K562 (cell line): Measurements from ENCODE around the gene NRXN2. TPM values are rescaled to one million over a fixed set of nuclear protein-coding genes. Genes with fewer than 3 reads are reported as not detected.
A peak's percentile ranks its signal among the peaks of the same experiment; 100 is the strongest.

Experiments used
- ATAC-seq: fragments of 200-7000 bp; cut with Tn5 transposase; 3 replicates; pipeline ENCODE4 v1.9.1; 2020; ENCODE audit warnings: moderate library complexity
- BruUV-seq: library from RNA; stranded (reverse); fragments of 400-500 nt; replicated peaks from 2 replicates; lab custom pipeline; 2021; lab: Mats Ljungman, UMichigan
- CTCF ChIA-PET: fragments of 300-600 bp; formaldehyde crosslinking; extraction: SDS; loops from one replicate; lab custom pipeline; 2021; ENCODE audit warnings: low intra/inter-chr PET ratio; lab: Yijun Ruan, JAX
- POLR2A ChIA-PET: fragments of 300-600, 350-650 bp; sonication (Branson Sonifier 250); formaldehyde crosslinking; extraction: SDS; loops from one replicate; lab custom pipeline; 2021; ENCODE audit warnings: antibody characterized with exemption, inconsistent platforms; lab: Yijun Ruan, JAX
- DNase-seq, 4 experiments: peaks; one replicate each; pipeline versions ENCODE4 v3.0.0 to v3.0.0-alpha.2; 2011 to 2018; ENCODE audit warnings: low spot score in 3 of 4, mixed read lengths in 3 of 4; ENCODE audit errors: extremely low read depth in 1 of 4
- FAIRE-seq: peaks from 2 replicates; lab custom pipeline; 2011; peaks lifted over from hg19 to GRCh38; lab: Jason Lieb, UNC
- H2AFZ ChIP-seq: 2 replicates; pipeline ENCODE4 v1.6.0; 2011; ENCODE audit warnings: low read depth, low read length, control low read depth, inconsistent platforms
- H3K27ac ChIP-seq: fragments of 200-600 bp; 3 replicates; pipeline ENCODE4 v1.8.0; 2011; ENCODE audit warnings: low read depth, mild to moderate bottlenecking, control low read depth, inconsistent platforms, low read length, moderate library complexity, mixed read lengths; ENCODE audit errors: extremely low read depth
- H3K27me3 ChIP-seq, 2 experiments: fragments of 300-600 bp in 1 of 2; 2 replicates in 1 of 2; 3 replicates in 1 of 2; pipeline versions ENCODE4 v1.6.0 to v1.8.0; 2011; ENCODE audit warnings: inconsistent platforms in 2 of 2, low read length in 2 of 2, mild to moderate bottlenecking in 1 of 2, mixed read lengths in 1 of 2, moderate library complexity in 1 of 2; ENCODE audit not compliant: control insufficient read depth in 2 of 2, insufficient read depth in 2 of 2
- H3K36me3 ChIP-seq: fragments of 300-600 bp; 3 replicates; pipeline ENCODE4 v1.8.0; 2011; ENCODE audit warnings: mild to moderate bottlenecking, low read length, inconsistent platforms; ENCODE audit not compliant: control insufficient read depth, insufficient read depth
- H3K4me1 ChIP-seq, 2 experiments: fragments of 200-600 bp in 1 of 2; replicated peaks in 1 of 2; 2 replicates in 1 of 2; 3 replicates in 1 of 2; pipeline versions ENCODE4 v1.5.1 to v1.8.0; 2011; ENCODE audit warnings: inconsistent platforms in 2 of 2, low read length in 2 of 2, mild to moderate bottlenecking in 1 of 2, mixed read lengths in 1 of 2, moderate library complexity in 1 of 2; ENCODE audit not compliant: control insufficient read depth in 2 of 2, insufficient read depth in 2 of 2
- H3K4me2 ChIP-seq: 2 replicates; pipeline ENCODE4 v1.6.1; 2011; ENCODE audit warnings: low read length, control low read depth, inconsistent platforms, mixed read lengths; ENCODE audit not compliant: insufficient read depth
- H3K4me3 ChIP-seq: fragments of 200-600 bp; sonication (generic), shearing (Covaris generic); 2 replicates; pipeline ENCODE4 v1.5.1; 2016; ENCODE audit warnings: control low read depth, inconsistent platforms
- H3K79me2 ChIP-seq: fragments of 200-600 bp; 3 replicates; pipeline ENCODE4 v1.8.0; 2011; ENCODE audit warnings: low read length, inconsistent platforms; ENCODE audit not compliant: control insufficient read depth, insufficient read depth
- H3K9ac ChIP-seq, 2 experiments: 2 replicates each; pipeline versions ENCODE4 v1.6.0 to v1.6.1; 2011; ENCODE audit warnings: low read depth in 2 of 2, low read length in 2 of 2, control low read depth in 1 of 2, inconsistent platforms in 1 of 2, mild to moderate bottlenecking in 1 of 2, mixed read lengths in 1 of 2; ENCODE audit not compliant: insufficient read depth in 1 of 2
- H3K9me1 ChIP-seq: one replicate; pipeline ENCODE4 v1.6.0; 2011; ENCODE audit warnings: inconsistent platforms, mild to moderate bottlenecking, low read length, moderate library complexity; ENCODE audit not compliant: control insufficient read depth, insufficient read depth
- H3K9me3 ChIP-seq: replicated peaks from 2 replicates; pipeline ENCODE4 v1.5.1; 2011; ENCODE audit warnings: low read depth, low read length, inconsistent platforms; ENCODE audit not compliant: control insufficient read depth, insufficient read depth
- H4K20me1 ChIP-seq: replicated peaks from 2 replicates; pipeline ENCODE4 v1.6.1; 2011; ENCODE audit warnings: low read length, inconsistent platforms, mixed read lengths; ENCODE audit not compliant: control insufficient read depth, insufficient read depth
- BCOR ChIP-seq: fragments of 450-650 bp; IDR thresholded peaks from 2 replicates; pipeline ENCODE4 v1.6.1; 2016
- BHLHE40 ChIP-seq: IDR thresholded peaks from 2 replicates; pipeline ENCODE4 v1.6.1; 2011; ENCODE audit warnings: low read length, improper control_type of control experiment
- CXXC5 ChIP-seq: fragments of 250-450 bp; sonication (Bioruptor Pico); IDR thresholded peaks from 2 replicates; pipeline ENCODE4 v1.8.0; 2022; ENCODE audit warnings: inconsistent platforms, mild to moderate bottlenecking, moderate library complexity
- ESRRA ChIP-seq: fragments of 450-650 bp; IDR thresholded peaks from 2 replicates; pipeline ENCODE4 v1.6.1; 2014; ENCODE audit warnings: low read depth, mild to moderate bottlenecking, moderate library complexity, borderline replicate concordance
- HDAC2 ChIP-seq: fragments of 450-650 bp; IDR thresholded peaks from 2 replicates; pipeline ENCODE4 v1.6.1; 2016; ENCODE audit warnings: mild to moderate bottlenecking
- HSF4 ChIP-seq: fragments of 250-450 bp; sonication (Bioruptor Pico); IDR thresholded peaks from 2 replicates; pipeline ENCODE4 v2.1.2; 2022; ENCODE audit warnings: mild to moderate bottlenecking, moderate library complexity, borderline replicate concordance
- PHF20 ChIP-seq: fragments of 450-650 bp; IDR thresholded peaks from 2 replicates; pipeline ENCODE4 v1.6.1; 2018; ENCODE audit not compliant: partially characterized antibody
- SMAD4 ChIP-seq: fragments of 250-450 bp; sonication (Bioruptor Pico); conservative IDR thresholded peaks from 2 replicates; pipeline ENCODE4 v1.8.0; 2021; ENCODE audit warnings: inconsistent platforms, mild to moderate bottlenecking, moderate library complexity
- STAT5B ChIP-seq: fragments of 250-450 bp; sonication (Bioruptor Pico); IDR thresholded peaks from 2 replicates; pipeline ENCODE4 v1.8.0; 2021; ENCODE audit warnings: mild to moderate bottlenecking, inconsistent platforms
- TAF15 ChIP-seq: fragments of 200-400 bp; formaldehyde crosslinking; IDR thresholded peaks from 2 replicates; pipeline ENCODE4 v1.6.1; 2017; ENCODE audit warnings: mild to moderate bottlenecking, low read depth, low read length, moderate library complexity
- ZNF212 ChIP-seq: fragments of 450-650 bp; formaldehyde crosslinking; IDR thresholded peaks from 2 replicates; pipeline ENCODE4 v1.4.0; 2020; ENCODE audit warnings: mild to moderate bottlenecking
- ZSCAN32 ChIP-seq: fragments of 450-650 bp; formaldehyde crosslinking; IDR thresholded peaks from 2 replicates; pipeline ENCODE4 v1.4.0; 2020; ENCODE audit warnings: mild to moderate bottlenecking, moderate library complexity
- WGBS: fragments of 100-300 bp; shearing (Covaris generic); methylation state at CpG from one replicate; pipeline ENCODE4 v1.1.6; 2016; ENCODE audit warnings: low coverage, mixed read lengths; ENCODE audit not compliant: insufficient coverage; ENCODE audit errors: missing lambda C conversion rate; 5-methylcytosine and 5-hydroxymethylcytosine counted together
- in situ Hi-C: fragments of 300-500 bp; cut with MboI; formaldehyde crosslinking; loops from 4 replicates; pipeline ENCODE4 v1.15.0; 2018; ENCODE audit warnings: inconsistent platforms, mixed read lengths
- intact Hi-C: fragments of 100-400 bp; cut with micrococcal nuclease; formaldehyde crosslinking; loops from 2 replicates; pipeline ENCODE4 v1.14.2; 2022
- polyA plus RNA-seq, 8 experiments: library from polyadenylated mRNA; depleted of rRNA in 4 of 8; stranded (reverse) in 5 of 8; unstranded in 3 of 8; fragments of >200 nt; fragmentation: Nextera tagmentation in 2 of 8; fragmentation: Illumina TruSeq in 1 of 8; extraction: Ambion mirVana in 2 of 8; extraction: Trizol in 1 of 8; gene quantifications; 2 replicates each; pipeline versions ENCODE4 v1.2.1 to v1.2.3, GENCODE V29; 2011 to 2014; ENCODE audit warnings: inconsistent platforms in 1 of 8, missing spikeins in 1 of 8
- total RNA-seq, 7 experiments: library from RNA; depleted of rRNA in 6 of 7; stranded (reverse); fragments of >200 nt in 6 of 7; fragmentation: Illumina TruSeq in 2 of 7; extraction: Trizol in 2 of 7; gene quantifications; 2 replicates each; pipeline versions ENCODE4 v1.2.1 to v1.2.3, GENCODE V29; 2011 to 2021; ENCODE audit warnings: low replicate concordance in 1 of 7
- TF ChIP-seq, protein P1 (sequence below), 3 experiments: fragments of 200-800 bp in 1 of 3; fragments of 250-450 bp in 1 of 3; fragments of 450-650 bp in 1 of 3; sonication (Bioruptor Pico) in 1 of 3; sonication (Bioruptor generic) in 1 of 3; formaldehyde crosslinking in 1 of 3; IDR thresholded peaks; 2 replicates each; pipeline versions ENCODE4 v1.6.1 to v1.8.0; 2016 to 2022; ENCODE audit warnings: mild to moderate bottlenecking in 2 of 3, missing genetic modification characterization in 2 of 3, missing compliant biosample characterization in 1 of 3, moderate library complexity in 1 of 3
- TF ChIP-seq, protein P2 (sequence below): sonication (generic); formaldehyde crosslinking; IDR thresholded peaks from 2 replicates; pipeline ENCODE4 v1.8.0; 2022; ENCODE audit warnings: mild to moderate bottlenecking, missing genetic modification reagents
- TF ChIP-seq, protein P3 (sequence below): fragments of 450-650 bp; formaldehyde crosslinking; IDR thresholded peaks from 2 replicates; pipeline ENCODE4 v1.4.0; 2020; ENCODE audit warnings: mild to moderate bottlenecking, moderate library complexity

Gene NRXN2
- total and polyA plus RNA-seq, 9 of the 15 experiments (the other 6 are each of a cell fraction or from before 2014, with no cell fraction given) = 0.07 to 0.47 (median 0.15) TPM; not detected in 4

DNA sequence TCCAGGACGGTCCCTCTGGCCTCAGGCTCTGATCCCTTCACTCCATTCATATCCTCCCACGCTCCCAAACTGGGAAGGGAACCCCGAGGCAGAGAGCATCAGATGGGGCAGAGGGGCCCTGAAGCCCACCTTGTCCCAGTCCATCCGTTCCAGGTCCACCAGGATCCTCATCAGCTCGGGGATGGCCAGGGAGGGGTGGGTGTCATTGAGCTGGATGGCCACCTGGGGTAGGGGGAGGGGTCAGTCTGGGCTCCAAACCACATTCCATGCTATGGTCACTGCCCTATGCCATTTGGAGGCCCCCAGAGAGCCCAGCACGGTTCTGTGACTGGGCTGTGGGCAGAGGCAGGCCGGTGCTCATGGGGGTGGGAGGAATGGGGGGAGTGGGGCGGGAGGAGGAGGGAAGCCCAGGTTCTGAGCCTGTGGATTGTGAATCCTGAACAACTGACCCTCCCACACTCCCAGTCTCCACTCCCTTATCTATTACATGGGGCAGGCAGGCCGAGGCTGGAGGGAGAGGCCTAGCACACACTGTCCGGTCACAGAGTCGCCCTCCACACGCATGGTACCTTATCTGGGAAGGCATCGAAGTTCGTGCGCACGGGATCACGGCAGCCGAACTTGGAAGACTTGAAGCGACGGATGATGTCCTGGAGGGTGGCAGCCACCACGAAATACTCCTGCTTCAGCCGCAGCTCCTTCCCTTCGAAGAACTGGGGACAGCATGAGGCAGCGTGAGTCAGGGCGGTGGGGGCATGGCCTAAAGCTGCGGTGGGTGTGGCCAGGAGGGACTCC, 31.3 kb upstream of the NRXN2 start:
- DNase-seq (peak; percentile 79 to 82 (median 80)), FAIRE-seq (peak; percentile 87)
- no peak for TF ChIP-seq ZSCAN32 (CRISPR knock-in tag)
- no peak for TF ChIP-seq TAF15
- no peak for TF ChIP-seq HSF4 (CRISPR knock-in tag)
- no peak for TF ChIP-seq ZNF212 (CRISPR knock-in tag)
- peak; percentile 73; the same call in 1 of the 2 replicates for TF ChIP-seq HDAC2
- peak; percentile 46 for TF ChIP-seq PHF20
- TF ChIP-seq, protein P1, sequence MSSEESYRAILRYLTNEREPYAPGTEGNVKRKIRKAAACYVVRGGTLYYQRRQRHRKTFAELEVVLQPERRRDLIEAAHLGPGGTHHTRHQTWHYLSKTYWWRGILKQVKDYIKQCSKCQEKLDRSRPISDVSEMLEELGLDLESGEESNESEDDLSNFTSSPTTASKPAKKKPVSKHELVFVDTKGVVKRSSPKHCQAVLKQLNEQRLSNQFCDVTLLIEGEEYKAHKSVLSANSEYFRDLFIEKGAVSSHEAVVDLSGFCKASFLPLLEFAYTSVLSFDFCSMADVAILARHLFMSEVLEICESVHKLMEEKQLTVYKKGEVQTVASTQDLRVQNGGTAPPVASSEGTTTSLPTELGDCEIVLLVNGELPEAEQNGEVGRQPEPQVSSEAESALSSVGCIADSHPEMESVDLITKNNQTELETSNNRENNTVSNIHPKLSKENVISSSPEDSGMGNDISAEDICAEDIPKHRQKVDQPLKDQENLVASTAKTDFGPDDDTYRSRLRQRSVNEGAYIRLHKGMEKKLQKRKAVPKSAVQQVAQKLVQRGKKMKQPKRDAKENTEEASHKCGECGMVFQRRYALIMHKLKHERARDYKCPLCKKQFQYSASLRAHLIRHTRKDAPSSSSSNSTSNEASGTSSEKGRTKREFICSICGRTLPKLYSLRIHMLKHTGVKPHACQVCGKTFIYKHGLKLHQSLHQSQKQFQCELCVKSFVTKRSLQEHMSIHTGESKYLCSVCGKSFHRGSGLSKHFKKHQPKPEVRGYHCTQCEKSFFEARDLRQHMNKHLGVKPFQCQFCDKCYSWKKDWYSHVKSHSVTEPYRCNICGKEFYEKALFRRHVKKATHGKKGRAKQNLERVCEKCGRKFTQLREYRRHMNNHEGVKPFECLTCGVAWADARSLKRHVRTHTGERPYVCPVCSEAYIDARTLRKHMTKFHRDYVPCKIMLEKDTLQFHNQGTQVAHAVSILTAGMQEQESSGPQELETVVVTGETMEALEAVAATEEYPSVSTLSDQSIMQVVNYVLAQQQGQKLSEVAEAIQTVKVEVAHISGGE (CRISPR knock-in tag; IDR thresholded peaks at IDR 0.05) = no peak
- peak; percentile 93 for TF ChIP-seq BHLHE40
- no peak for TF ChIP-seq STAT5B (CRISPR knock-in tag)
- TF ChIP-seq SMAD4 (CRISPR knock-in tag) = peak; percentile 52
- TF ChIP-seq, protein P2, sequence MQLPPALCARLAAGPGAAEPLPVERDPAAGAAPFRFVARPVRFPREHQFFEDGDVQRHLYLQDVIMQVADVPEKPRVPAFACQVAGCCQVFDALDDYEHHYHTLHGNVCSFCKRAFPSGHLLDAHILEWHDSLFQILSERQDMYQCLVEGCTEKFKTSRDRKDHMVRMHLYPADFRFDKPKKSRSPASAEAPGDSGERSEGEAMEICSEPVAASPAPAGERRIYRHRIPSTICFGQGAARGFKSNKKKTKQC = no peak
- TF ChIP-seq, protein P3, sequence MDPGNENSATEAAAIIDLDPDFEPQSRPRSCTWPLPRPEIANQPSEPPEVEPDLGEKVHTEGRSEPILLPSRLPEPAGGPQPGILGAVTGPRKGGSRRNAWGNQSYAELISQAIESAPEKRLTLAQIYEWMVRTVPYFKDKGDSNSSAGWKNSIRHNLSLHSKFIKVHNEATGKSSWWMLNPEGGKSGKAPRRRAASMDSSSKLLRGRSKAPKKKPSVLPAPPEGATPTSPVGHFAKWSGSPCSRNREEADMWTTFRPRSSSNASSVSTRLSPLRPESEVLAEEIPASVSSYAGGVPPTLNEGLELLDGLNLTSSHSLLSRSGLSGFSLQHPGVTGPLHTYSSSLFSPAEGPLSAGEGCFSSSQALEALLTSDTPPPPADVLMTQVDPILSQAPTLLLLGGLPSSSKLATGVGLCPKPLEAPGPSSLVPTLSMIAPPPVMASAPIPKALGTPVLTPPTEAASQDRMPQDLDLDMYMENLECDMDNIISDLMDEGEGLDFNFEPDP (CRISPR knock-in tag) = no peak
- TF ChIP-seq ESRRA = no peak
- TF ChIP-seq CXXC5 = peak; percentile 74
- TF ChIP-seq BCOR = 0 out of 2 replicates have a peak, but pooled peaks have one; percentile 22

More for the DNA sequence above, 31.3 kb upstream of the NRXN2 start:
- CTCF ChIA-PET = interaction anchor here (0.7 kb wide), 1 partner anchor 151 kb away, joined by 3 read pairs; no protein-coding TSS in a partner anchor
- ATAC-seq = peak; percentile 81
- no TSS peak for BruUV-seq
- WGBS = 21% methylated on average over 22 of the region's 26 CpGs
- Histone ChIP-seq H2AFZ (peak overlapping the region; percentile 93), H3K4me3 (no peak overlapping the region), H3K27me3 (no peaks in the 10 kb centered on the region), H3K27ac (peak overlapping the region; percentile 59; the same call in 2 of the 3 replicates), H3K9me1 (no peaks in the 10 kb centered on the region), H4K20me1 (no peaks in the 10 kb centered on the region), H3K36me3 (no peaks in the 10 kb centered on the region), H3K9ac (peak overlapping the region; percentile 48 to 82; a peak in 3 of 4 replicates), H3K4me2 (peak overlapping the region; percentile 52; the same call in 1 of the 2 replicates), H3K9me3 (no peaks in the 10 kb centered on the region), H3K79me2 (no peaks in the 10 kb centered on the region), H3K4me1 (peaks cover 11 to 56% of the 10 kb centered on the region in 2 experiments)
- intact Hi-C loops = no loop called here
- in situ Hi-C loops = no loop called here
- POLR2A ChIA-PET = interaction anchor here (0.6 to 2.1 kb wide), 6 partner anchors 8 to 366 kb away, joined by 3 to 6 read pairs (median 4); no protein-coding TSS in a partner anchor
